PC-9 (cell line): Measurements from ENCODE around the gene UBL4A.

Experiments
- CTCF ChIP-seq: fragments of 200-600 bp; sonication (generic); conservative IDR thresholded peaks from 2 replicates; pipeline ENCODE4 v1.6.1; 2017; ENCODE audit warnings: mixed run types, antibody characterized with exemption, mild to moderate bottlenecking, moderate library complexity
- EZH2 ChIP-seq: fragments of 200-600 bp; sonication (generic); IDR thresholded peaks from 2 replicates; pipeline ENCODE4 v1.8.0; 2017; ENCODE audit warnings: antibody characterized with exemption, low read depth

- TF ChIP-seq CTCF (peak; percentile 61), EZH2 (no peak)
Observed at GRCh38 chrX:154526901-154527675, 40.7 kb upstream of the UBL4A start.
